Skeletal muscle satellite cell (primary cell): Measurements from ENCODE around the gene GALR3.

Experiments used
- H3K27me3 ChIP-seq: 2 replicates; pipeline ENCODE4 v1.7.0; 2013; ENCODE audit warnings: low read length; ENCODE audit not compliant: control insufficient read depth, insufficient read depth
- H3K36me3 ChIP-seq: 2 replicates; pipeline ENCODE4 v1.7.0; 2013; ENCODE audit warnings: mild to moderate bottlenecking, control low read depth, low read length; ENCODE audit not compliant: insufficient read depth
- H3K4me1 ChIP-seq: 2 replicates; pipeline ENCODE4 v1.7.0; 2013; ENCODE audit warnings: low read length; ENCODE audit not compliant: control insufficient read depth, insufficient read depth
- H3K4me2 ChIP-seq: 2 replicates; pipeline ENCODE4 v1.7.0; 2013; ENCODE audit warnings: mild to moderate bottlenecking, low read length
- H3K4me3 ChIP-seq: 2 replicates; pipeline ENCODE4 v1.7.0; 2013; ENCODE audit warnings: low read length
- H3K9ac ChIP-seq: 2 replicates; pipeline ENCODE4 v1.7.0; 2013; ENCODE audit warnings: mild to moderate bottlenecking, low read depth, low read length, moderate library complexity
- H3K9me3 ChIP-seq: replicated peaks from 2 replicates; pipeline ENCODE4 v1.7.0; 2013; ENCODE audit warnings: mild to moderate bottlenecking, control low read depth, low read length

GALR3 gene

GRCh38 chr22:37832022-37832857 is 9.1 kb downstream of the GALR3 start:
- H3K9ac ChIP-seq, result no peak overlapping the region
- no peaks in the 10 kb centered on the region for H3K4me1 ChIP-seq
- no peaks in the 10 kb centered on the region for H3K9me3 ChIP-seq
- H3K4me3 ChIP-seq, result no peak overlapping the region
- no peak overlapping the region for H3K4me2 ChIP-seq
- peaks cover 58% of the 10 kb centered on the region for H3K36me3 ChIP-seq
- no peaks in the 10 kb centered on the region for H3K27me3 ChIP-seq

GRCh38 chr22:37842015-37842793 is 19.0 kb downstream of the GALR3 start:
- H3K27me3 ChIP-seq, result no peaks in the 10 kb centered on the region
- peak overlapping the region; percentile 83 for H3K4me3 ChIP-seq
- peaks cover 7% of the 10 kb centered on the region for H3K4me1 ChIP-seq
- no peaks in the 10 kb centered on the region for H3K9me3 ChIP-seq
- H3K9ac ChIP-seq, result no peak overlapping the region
- peak overlapping the region; percentile 83 for H3K4me2 ChIP-seq
- H3K36me3 ChIP-seq, result peaks cover 15% of the 10 kb centered on the region

- Histone ChIP-seq H3K4me1 (peaks cover 10% of the 10 kb centered on the region), H3K4me3 (peak overlapping the region; percentile 83), H3K9me3 (no peaks in the 10 kb centered on the region), H3K4me2 (peak overlapping the region; percentile 83), H3K36me3 (peaks cover 5% of the 10 kb centered on the region), H3K27me3 (no peaks in the 10 kb centered on the region), H3K9ac (peak overlapping the region; percentile 84)
These were observed 20.5 kb downstream of the GALR3 start for GRCh38 chr22:37843741-37844089.

- Histone ChIP-seq H3K4me1 (peaks cover 10% of the 10 kb centered on the region), H3K27me3 (no peaks in the 10 kb centered on the region), H3K36me3 (peaks cover under 1% of the 10 kb centered on the region), H3K4me3 (peak overlapping the region; percentile 83), H3K9me3 (no peaks in the 10 kb centered on the region), H3K4me2 (peak overlapping the region; percentile 25), H3K9ac (no peak overlapping the region)
These were observed 21.7 kb downstream of the GALR3 start for GRCh38 chr22:37844904-37845329.

- no peak overlapping the region for H3K4me3 ChIP-seq
- peaks cover 10% of the 10 kb centered on the region for H3K36me3 ChIP-seq
- H3K9me3 ChIP-seq, result no peaks in the 10 kb centered on the region
- no peak overlapping the region for H3K4me2 ChIP-seq
- H3K27me3 ChIP-seq, result no peaks in the 10 kb centered on the region
- H3K4me1 ChIP-seq, result peaks cover 10% of the 10 kb centered on the region
- no peak overlapping the region for H3K9ac ChIP-seq
These were observed 23.3 kb downstream of the GALR3 start for GRCh38 chr22:37846433-37846832.

- peaks cover 3% of the 10 kb centered on the region for H3K4me1 ChIP-seq
- H3K9ac ChIP-seq, result peak overlapping the region; percentile 92
- no peaks in the 10 kb centered on the region for H3K27me3 ChIP-seq
- H3K4me2 ChIP-seq, result peak overlapping the region; percentile 87
- no peaks in the 10 kb centered on the region for H3K9me3 ChIP-seq
- H3K4me3 ChIP-seq, result peak overlapping the region; percentile 93
- peaks cover 26% of the 10 kb centered on the region for H3K36me3 ChIP-seq
These were observed 25.5 kb downstream of the GALR3 start for GRCh38 chr22:37848587-37849088.

- H3K4me1 ChIP-seq, result peaks cover 3% of the 10 kb centered on the region
These were observed 26.0 kb downstream of the GALR3 start, which contains the start of gene EIF3L for GRCh38 chr22:37849089-37849751. EIF3L (plus strand) TSS chr22:37849419; CDS start chr22:37849450, 31 bp downstream.

GRCh38 chr22:37850801-37851200 is 27.6 kb downstream of the GALR3 start:
- Histone ChIP-seq H3K9ac (peak overlapping the region; percentile 92), H3K9me3 (no peaks in the 10 kb centered on the region), H3K4me3 (peak overlapping the region; percentile 93), H3K4me2 (peak overlapping the region; percentile 87), H3K36me3 (peaks cover 48% of the 10 kb centered on the region), H3K4me1 (peaks cover 3% of the 10 kb centered on the region), H3K27me3 (no peaks in the 10 kb centered on the region)

More at GRCh38 chr22:37849089-37849751, 26.0 kb downstream of the GALR3 start, which contains the start of gene EIF3L:
- Histone ChIP-seq H3K9ac (peak within 1 kb of the TSS; percentile 92), H3K27me3 (no peaks in the 10 kb centered on the region), H3K36me3 (peaks cover 32% of the 10 kb centered on the region), H3K4me3 (peak within 1 kb of the TSS; percentile 93), H3K4me2 (peak within 1 kb of the TSS; percentile 87), H3K9me3 (no peaks in the 10 kb centered on the region)

GRCh38 chr22:37852418-37852817 is 29.2 kb downstream of the GALR3 start:
- Histone ChIP-seq H3K27me3 (no peaks in the 10 kb centered on the region), H3K9me3 (no peaks in the 10 kb centered on the region), H3K4me1 (peaks cover 3% of the 10 kb centered on the region), H3K36me3 (peaks cover 60% of the 10 kb centered on the region), H3K4me3 (no peak overlapping the region), H3K4me2 (no peak overlapping the region), H3K9ac (no peak overlapping the region)

GRCh38 chr22:37854946-37855345 is 31.8 kb downstream of the GALR3 start:
- Histone ChIP-seq H3K4me1 (no peaks in the 10 kb centered on the region), H3K9me3 (no peaks in the 10 kb centered on the region), H3K4me2 (no peak overlapping the region), H3K36me3 (peaks cover 71% of the 10 kb centered on the region), H3K4me3 (no peak overlapping the region), H3K9ac (no peak overlapping the region), H3K27me3 (no peaks in the 10 kb centered on the region)

- Histone ChIP-seq H3K9ac (no peak overlapping the region), H3K36me3 (peaks cover 71% of the 10 kb centered on the region), H3K4me3 (no peak overlapping the region), H3K27me3 (no peaks in the 10 kb centered on the region), H3K4me2 (no peak overlapping the region), H3K4me1 (peaks cover 5% of the 10 kb centered on the region), H3K9me3 (no peaks in the 10 kb centered on the region)
These were observed 32.3 kb downstream of the GALR3 start for GRCh38 chr22:37855462-37855861.
